OCI-LY7 (cell line): ENCODE measurements around the gene GRAMD2A. TPM values are rescaled to one million over a fixed set of nuclear protein-coding genes. Genes with fewer than 3 reads are reported as not detected.

Experiments used
- BruUV-seq: library from RNA; stranded (reverse); fragments of 400-500 nt; replicated peaks from 2 replicates; lab custom pipeline; 2021; lab: Mats Ljungman, UMichigan
- CTCF ChIA-PET: fragments of 300-600 bp; sonication (Branson Sonifier 250); formaldehyde crosslinking; loops from one replicate; lab custom pipeline; 2022; ENCODE audit warnings: antibody characterized with exemption; ENCODE audit not compliant: unreplicated experiment; lab: Charles Lee
- POLR2A ChIA-PET: fragments of 300-600 bp; sonication (Branson Sonifier 250); formaldehyde crosslinking; loops from one replicate; lab custom pipeline; 2022; ENCODE audit warnings: antibody characterized with exemption; lab: Charles Lee
- DNase-seq: peaks from one replicate; pipeline ENCODE4 v3.0.0-alpha.2; 2015; ENCODE audit warnings: low spot score
- H2AFZ ChIP-seq: fragments of 200-600 bp; sonication (generic), shearing (Covaris generic); 2 replicates; pipeline ENCODE4 v1.6.1; 2014; ENCODE audit warnings: mild to moderate bottlenecking, antibody characterized with exemption, low read length, moderate library complexity
- H3K27ac ChIP-seq: fragments of 200-600 bp; sonication (generic); 2 replicates; pipeline ENCODE4 v1.5.1; 2014; ENCODE audit warnings: mixed run types, low read depth, mild to moderate bottlenecking, moderate library complexity, low read length, inconsistent platforms; ENCODE audit not compliant: poor library complexity, severe bottlenecking
- H3K36me3 ChIP-seq: fragments of 200-600 bp; sonication (generic); 2 replicates; pipeline ENCODE4 v1.6.1; 2014; ENCODE audit warnings: mild to moderate bottlenecking, antibody characterized with exemption, low read length, moderate library complexity, mixed read lengths; ENCODE audit not compliant: insufficient read depth
- H3K4me1 ChIP-seq: fragments of 200-600 bp; sonication (generic); 2 replicates; pipeline ENCODE4 v1.5.1; 2014; ENCODE audit warnings: mild to moderate bottlenecking, low read length; ENCODE audit not compliant: insufficient read depth, poor library complexity, severe bottlenecking
- H3K4me2 ChIP-seq: fragments of 200-600 bp; sonication (generic); 2 replicates; pipeline ENCODE4 v1.6.1; 2014; ENCODE audit warnings: mild to moderate bottlenecking, low read length
- H3K4me3 ChIP-seq: fragments of 200-600 bp; sonication (generic); 2 replicates; pipeline ENCODE4 v1.5.1; 2014; ENCODE audit warnings: mild to moderate bottlenecking, low read depth, low read length; ENCODE audit not compliant: poor library complexity, severe bottlenecking
- H3K79me2 ChIP-seq: fragments of 200-600 bp; sonication (generic); 2 replicates; pipeline ENCODE4 v1.6.1; 2016; ENCODE audit warnings: low read depth, mild to moderate bottlenecking, low read length, moderate library complexity, mixed read lengths; ENCODE audit not compliant: insufficient read depth
- H3K9me2 ChIP-seq: fragments of 200-600 bp; sonication (generic); 2 replicates; pipeline ENCODE4 v1.6.1; 2016; ENCODE audit warnings: mild to moderate bottlenecking, low read length, mixed read lengths; ENCODE audit not compliant: insufficient read depth
- H3K9me3 ChIP-seq: fragments of 200-600 bp; sonication (generic); 2 replicates; pipeline ENCODE4 v1.6.1; 2014; ENCODE audit warnings: mild to moderate bottlenecking, mixed run types, low read length, mixed read lengths
- H4K20me1 ChIP-seq: fragments of 200-600 bp; sonication (generic); 2 replicates; pipeline ENCODE4 v1.6.1; 2014; ENCODE audit warnings: mild to moderate bottlenecking, antibody characterized with exemption, low read length, moderate library complexity, mixed read lengths; ENCODE audit not compliant: insufficient read depth
- EZH2phosphoT487 ChIP-seq: fragments of 200-600 bp; sonication (generic); IDR thresholded peaks from 2 replicates; pipeline ENCODE4 v1.6.1; 2018; ENCODE audit warnings: low read depth, borderline replicate concordance, mild to moderate bottlenecking, mixed run types, antibody characterized with exemption, low read length, moderate library complexity, mixed read lengths
- intact Hi-C: fragments of 100-400 bp; cut with micrococcal nuclease; formaldehyde crosslinking; loops from one replicate; pipeline ENCODE4 v1.10.0; 2022; ENCODE audit not compliant: unreplicated experiment
- total RNA-seq, 2 experiments: library from RNA; depleted of rRNA in 1 of 2; stranded (reverse); fragments of >200 nt in 1 of 2; shearing (Covaris generic) in 1 of 2; gene quantifications; 2 replicates each; pipeline ENCODE4 v1.2.3, GENCODE V29; 2014 to 2022
- TF ChIP-seq, protein P1 (sequence below): fragments of 200-600 bp; sonication (generic); conservative IDR thresholded peaks from 2 replicates; pipeline ENCODE4 v1.5.1; 2014; ENCODE audit warnings: mild to moderate bottlenecking, antibody characterized with exemption, low read length, moderate library complexity, mixed read lengths

The GRAMD2A gene
- total RNA-seq, 2 experiments from 2014 or later: not detected

- POLR2A ChIA-PET: no interaction called here
- Histone ChIP-seq H4K20me1 (no peaks in the 10 kb centered on the region), H3K27ac (no peak overlapping the region), H2AFZ (no peak overlapping the region), H3K4me2 (no peak overlapping the region), H3K79me2 (no peaks in the 10 kb centered on the region), H3K9me3 (no peaks in the 10 kb centered on the region), H3K36me3 (no peaks in the 10 kb centered on the region), H3K9me2 (no peaks in the 10 kb centered on the region), H3K4me3 (no peak overlapping the region), H3K4me1 (no peaks in the 10 kb centered on the region)
- CTCF ChIA-PET: no interaction called here
- BruUV-seq: no TSS peak
- no peak for DNase-seq
- intact Hi-C loops: no loop called here
- TF ChIP-seq, protein P1, sequence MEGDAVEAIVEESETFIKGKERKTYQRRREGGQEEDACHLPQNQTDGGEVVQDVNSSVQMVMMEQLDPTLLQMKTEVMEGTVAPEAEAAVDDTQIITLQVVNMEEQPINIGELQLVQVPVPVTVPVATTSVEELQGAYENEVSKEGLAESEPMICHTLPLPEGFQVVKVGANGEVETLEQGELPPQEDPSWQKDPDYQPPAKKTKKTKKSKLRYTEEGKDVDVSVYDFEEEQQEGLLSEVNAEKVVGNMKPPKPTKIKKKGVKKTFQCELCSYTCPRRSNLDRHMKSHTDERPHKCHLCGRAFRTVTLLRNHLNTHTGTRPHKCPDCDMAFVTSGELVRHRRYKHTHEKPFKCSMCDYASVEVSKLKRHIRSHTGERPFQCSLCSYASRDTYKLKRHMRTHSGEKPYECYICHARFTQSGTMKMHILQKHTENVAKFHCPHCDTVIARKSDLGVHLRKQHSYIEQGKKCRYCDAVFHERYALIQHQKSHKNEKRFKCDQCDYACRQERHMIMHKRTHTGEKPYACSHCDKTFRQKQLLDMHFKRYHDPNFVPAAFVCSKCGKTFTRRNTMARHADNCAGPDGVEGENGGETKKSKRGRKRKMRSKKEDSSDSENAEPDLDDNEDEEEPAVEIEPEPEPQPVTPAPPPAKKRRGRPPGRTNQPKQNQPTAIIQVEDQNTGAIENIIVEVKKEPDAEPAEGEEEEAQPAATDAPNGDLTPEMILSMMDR: no peak
- TF ChIP-seq EZH2phosphoT487: no peak
Measured at GRCh38 chr15:72170691-72171090, 26.9 kb downstream of the GRAMD2A start.

DNA sequence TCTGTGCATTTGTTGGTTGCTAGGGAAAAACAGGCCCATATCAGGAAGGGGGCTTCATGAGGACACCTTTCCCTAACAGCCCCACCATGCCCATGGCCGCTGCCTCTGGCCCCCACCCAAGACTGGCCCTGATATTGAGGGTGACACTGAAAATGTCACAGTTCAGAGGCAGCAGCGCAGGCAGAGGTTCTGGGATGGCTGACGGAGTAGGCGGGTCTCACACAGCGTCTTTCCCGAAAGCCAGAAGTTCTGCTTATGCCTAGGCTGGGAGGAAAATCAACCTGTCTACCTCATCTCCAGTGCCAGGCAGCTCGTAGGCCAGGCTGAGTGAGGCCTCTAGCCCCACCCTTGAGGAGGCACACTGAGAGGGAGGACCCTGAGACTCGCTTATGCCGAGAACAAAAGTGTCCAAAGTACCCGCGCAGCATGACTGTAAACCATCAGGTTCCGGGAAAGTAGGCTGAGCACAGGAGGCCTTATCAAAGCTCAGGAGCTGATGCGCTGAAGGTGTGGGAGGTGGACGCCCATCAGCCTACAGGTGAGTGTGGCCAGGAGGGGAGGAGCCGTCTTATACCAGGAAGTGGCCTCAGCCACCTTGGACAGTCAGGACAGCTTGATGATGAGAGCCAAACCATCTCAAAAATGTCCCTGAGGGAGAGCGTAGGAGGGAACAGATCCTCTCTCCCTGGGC, 27.5 kb downstream of the GRAMD2A start:
- TF ChIP-seq, protein P1: no peak
- TF ChIP-seq EZH2phosphoT487: no peak
- H3K79me2 ChIP-seq: no peaks in the 10 kb centered on the region
- no peaks in the 10 kb centered on the region for H3K4me1 ChIP-seq
- no peak for DNase-seq
- BruUV-seq: no TSS peak
- H3K27ac ChIP-seq: no peak overlapping the region
- no peaks in the 10 kb centered on the region for H3K36me3 ChIP-seq
- no peaks in the 10 kb centered on the region for H4K20me1 ChIP-seq
- POLR2A ChIA-PET: no interaction called here
- CTCF ChIA-PET: interaction anchor here (0.6 kb wide), 1 partner anchor 388 kb away, joined by 3 read pairs; no protein-coding TSS in a partner anchor
- H3K4me3 ChIP-seq: no peak overlapping the region
- no peak overlapping the region for H3K4me2 ChIP-seq
- H3K9me3 ChIP-seq: no peaks in the 10 kb centered on the region
- intact Hi-C loops: no loop called here
- no peaks in the 10 kb centered on the region for H3K9me2 ChIP-seq
- H2AFZ ChIP-seq: no peak overlapping the region
